B cell (primary cell): ENCODE measurements around the gene SCFD2. TPM values are rescaled to one million over a fixed set of nuclear protein-coding genes. Genes with fewer than 3 reads are reported as not detected.

Experiments used
- ATAC-seq: fragments of 200-7000 bp; cut with Tn5 transposase; one replicate; pipeline ENCODE4 v1.10.0; 2021; ENCODE audit warnings: low read depth, mild to moderate bottlenecking, moderate number of reproducible peaks, moderate library complexity
- CTCF ChIA-PET: fragments of 350-600 bp; sonication (Branson Sonifier 250); formaldehyde crosslinking; loops from one replicate; lab custom pipeline; 2021; ENCODE audit warnings: antibody characterized with exemption, inconsistent platforms; lab: Charles Lee
- POLR2A ChIA-PET: fragments of 350-600 bp; sonication (Branson Sonifier 250); formaldehyde crosslinking; loops from one replicate; lab custom pipeline; 2021; ENCODE audit warnings: antibody characterized with exemption; lab: Charles Lee
- DNase-seq: peaks from one replicate; pipeline ENCODE4 v3.0.0; 2013
- H2AFZ ChIP-seq: 2 replicates; pipeline ENCODE4 v1.6.1; 2012; ENCODE audit warnings: mild to moderate bottlenecking, low read depth, low read length; ENCODE audit not compliant: insufficient read depth, poor library complexity, severe bottlenecking
- H3K27ac ChIP-seq, 2 donors: 1 replicate in 1 of 2; 2 replicates in 1 of 2; pipeline ENCODE4 v1.5.1; 2012 to 2013; ENCODE audit warnings: low read length in 2 of 2, mild to moderate bottlenecking in 2 of 2, moderate library complexity in 1 of 2
- H3K27me3 ChIP-seq, 4 experiments: fragments of 200-600 bp in 1 of 4; sonication (generic) in 1 of 4; replicated peaks in 1 of 4; 1 replicate in 2 of 4; 2 replicates in 2 of 4; pipeline versions ENCODE4 v1.6.1 to v1.7.0; 2013 to 2016; ENCODE audit warnings: low read length in 3 of 4, mild to moderate bottlenecking in 2 of 4, mixed read lengths in 1 of 4, moderate library complexity in 1 of 4; ENCODE audit not compliant: insufficient read depth in 4 of 4, control insufficient read depth in 3 of 4; ENCODE audit errors: control extremely low read depth in 1 of 4
- H3K36me3 ChIP-seq, 2 experiments: replicated peaks in 1 of 2; 1 replicate in 1 of 2; 2 replicates in 1 of 2; pipeline versions ENCODE4 v1.6.1 to v1.7.1; 2013; ENCODE audit warnings: low read length in 1 of 2; ENCODE audit not compliant: insufficient read depth in 2 of 2, control insufficient read depth in 1 of 2; ENCODE audit errors: control extremely low read depth in 1 of 2, extremely low read depth in 1 of 2
- H3K4me1 ChIP-seq, 2 donors: fragments of 200-600 bp in 1 of 2; sonication (generic) in 1 of 2; 1 replicate in 1 of 2; 2 replicates in 1 of 2; pipeline versions ENCODE4 v1.5.1 to v1.6.1; 2013 to 2017; ENCODE audit warnings: low read length in 2 of 2; ENCODE audit not compliant: control insufficient read depth in 2 of 2, insufficient read depth in 2 of 2
- H3K4me2 ChIP-seq: replicated peaks from 2 replicates; pipeline ENCODE3; 2012; ENCODE audit warnings: mild to moderate bottlenecking, low read depth, low read length; ENCODE audit not compliant: poor library complexity, severe bottlenecking
- H3K4me3 ChIP-seq, 5 experiments: fragments of 200-600 bp in 1 of 5; sonication (generic) in 1 of 5; 1 replicate in 3 of 5; 2 replicates in 2 of 5; pipeline versions ENCODE4 v1.5.1 to v1.7.0; 2011 to 2016; ENCODE audit warnings: low read length in 4 of 5, mild to moderate bottlenecking in 4 of 5, low read depth in 2 of 5, control low read depth in 1 of 5, moderate library complexity in 1 of 5; ENCODE audit not compliant: insufficient read depth in 1 of 5; ENCODE audit errors: control extremely low read depth in 1 of 5, extremely low read depth in 1 of 5
- H3K79me2 ChIP-seq: fragments of 200-600 bp; sonication (generic); one replicate; pipeline ENCODE4 v1.6.0; 2016; ENCODE audit warnings: low read length; ENCODE audit not compliant: control insufficient read depth, insufficient read depth
- H3K9ac ChIP-seq: fragments of 200-600 bp; sonication (generic); 2 replicates; pipeline ENCODE4 v1.6.1; 2017; ENCODE audit warnings: mild to moderate bottlenecking, low read length, moderate library complexity
- H3K9me3 ChIP-seq, 3 donors: one replicate each; pipeline versions ENCODE4 v1.6.1 to v1.7.1; 2013; ENCODE audit warnings: low read length in 2 of 3; ENCODE audit not compliant: control insufficient read depth in 2 of 3, insufficient read depth in 1 of 3; ENCODE audit errors: control extremely low read depth in 1 of 3
- H4K20me1 ChIP-seq: 2 replicates; pipeline ENCODE4 v1.6.0; 2012; ENCODE audit warnings: mild to moderate bottlenecking, low read length; ENCODE audit not compliant: insufficient read depth, control insufficient read depth, poor library complexity, severe bottlenecking
- H3K27ac Mint-ChIP-seq: one replicate; pipeline ENCODE4 v1.8.0; 2021; ENCODE audit warnings: mixed read lengths
- H3K27me3 Mint-ChIP-seq: one replicate; pipeline ENCODE4 v1.8.0; 2021; ENCODE audit warnings: mixed read lengths
- H3K4me1 Mint-ChIP-seq: one replicate; pipeline ENCODE4 v1.8.0; 2021; ENCODE audit warnings: mixed read lengths
- H3K4me3 Mint-ChIP-seq: one replicate; pipeline ENCODE4 v1.8.0; 2021; ENCODE audit warnings: mixed read lengths
- H3K9me3 Mint-ChIP-seq: one replicate; pipeline ENCODE4 v1.8.0; 2022; ENCODE audit warnings: mixed read lengths; ENCODE audit not compliant: insufficient read depth
- EZH2 ChIP-seq: IDR thresholded peaks from 2 replicates; pipeline ENCODE4 v1.6.1; 2012; ENCODE audit warnings: borderline replicate concordance, low read depth, mild to moderate bottlenecking, moderate library complexity, low read length; ENCODE audit not compliant: insufficient read depth, poor library complexity, severe bottlenecking
- WGBS: methylation state at CpG from one replicate; pipeline ENCODE4 v1.1.5; 2013; ENCODE audit warnings: missing lambda C conversion rate; ENCODE audit not compliant: insufficient coverage; 5-methylcytosine and 5-hydroxymethylcytosine counted together
- intact Hi-C: fragments of 100-400 bp; cut with micrococcal nuclease; formaldehyde crosslinking; loops from one replicate; pipeline ENCODE4 v1.10.0; 2022
- polyA plus RNA-seq: library from polyadenylated mRNA; depleted of rRNA; stranded (reverse); fragments of >200 nt; gene quantifications from 2 replicates; pipeline ENCODE4 v1.2.3, GENCODE V29; 2012
- total RNA-seq, 2 donors: library from RNA; stranded (reverse); fragments of 120-200 nt in 1 of 2; gene quantifications; 1 replicate in 1 of 2; 2 replicates in 1 of 2; pipeline versions ENCODE4 v1.2.3 to v1.2.4, GENCODE V29; 2013 to 2022
- TF ChIP-seq, protein P1 (sequence below): fragments of 200-600 bp; IDR thresholded peaks from one replicate; pipeline ENCODE4 v1.8.0; 2022; ENCODE audit warnings: antibody characterized with exemption, mild to moderate bottlenecking

SCFD2 gene
- total and polyA plus RNA-seq, 2 donors (not counting 1 experiment from before 2014, with no cell fraction given), result 12.8 to 20.4 TPM

DNA sequence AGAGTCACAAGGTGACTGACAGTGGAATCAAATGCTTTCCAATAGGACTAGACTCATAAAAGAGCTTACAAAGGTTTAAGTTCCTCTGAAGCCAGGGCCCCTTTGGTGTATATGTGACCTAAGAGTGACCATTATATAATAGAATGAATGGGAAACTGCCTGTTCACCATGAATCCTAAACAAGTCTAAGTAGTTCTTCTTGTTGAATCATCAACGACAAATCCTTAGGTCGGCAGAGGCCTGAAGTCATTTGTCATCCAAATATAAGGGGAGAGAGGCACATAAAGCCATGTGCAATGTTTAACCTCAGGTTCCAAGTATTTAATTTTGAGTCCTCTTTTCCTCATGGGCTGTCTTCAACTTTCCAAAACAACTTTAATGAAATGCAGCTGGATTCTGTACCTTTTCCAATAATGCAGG, 381.4 kb downstream of the SCFD2 start:
- Histone ChIP-seq H3K27me3 (no peaks in the 10 kb centered on the region), H3K4me2 (no peak overlapping the region), H2AFZ (no peak overlapping the region), H3K79me2 (no peaks in the 10 kb centered on the region), H3K4me3 (no peak overlapping the region), H3K27ac (no peak overlapping the region), H3K9ac (no peak overlapping the region), H3K4me1 (no peaks in the 10 kb centered on the region), H4K20me1 (no peaks in the 10 kb centered on the region), H3K9me3 (no peaks in the 10 kb centered on the region), H3K36me3 (no peaks in the 10 kb centered on the region)
- WGBS, result 25% methylated on average over 2 of the region's 2 CpGs
- Mint-ChIP-seq H3K9me3 (no peaks in the 10 kb centered on the region), H3K4me3 (no peak overlapping the region), H3K27me3 (no peaks in the 10 kb centered on the region), H3K4me1 (no peaks in the 10 kb centered on the region), H3K27ac (no peak overlapping the region)
- intact Hi-C loops, result no loop called here
- ATAC-seq, result no peak
- POLR2A ChIA-PET, result no interaction called here
- no peak for TF ChIP-seq EZH2
- TF ChIP-seq, protein P1, sequence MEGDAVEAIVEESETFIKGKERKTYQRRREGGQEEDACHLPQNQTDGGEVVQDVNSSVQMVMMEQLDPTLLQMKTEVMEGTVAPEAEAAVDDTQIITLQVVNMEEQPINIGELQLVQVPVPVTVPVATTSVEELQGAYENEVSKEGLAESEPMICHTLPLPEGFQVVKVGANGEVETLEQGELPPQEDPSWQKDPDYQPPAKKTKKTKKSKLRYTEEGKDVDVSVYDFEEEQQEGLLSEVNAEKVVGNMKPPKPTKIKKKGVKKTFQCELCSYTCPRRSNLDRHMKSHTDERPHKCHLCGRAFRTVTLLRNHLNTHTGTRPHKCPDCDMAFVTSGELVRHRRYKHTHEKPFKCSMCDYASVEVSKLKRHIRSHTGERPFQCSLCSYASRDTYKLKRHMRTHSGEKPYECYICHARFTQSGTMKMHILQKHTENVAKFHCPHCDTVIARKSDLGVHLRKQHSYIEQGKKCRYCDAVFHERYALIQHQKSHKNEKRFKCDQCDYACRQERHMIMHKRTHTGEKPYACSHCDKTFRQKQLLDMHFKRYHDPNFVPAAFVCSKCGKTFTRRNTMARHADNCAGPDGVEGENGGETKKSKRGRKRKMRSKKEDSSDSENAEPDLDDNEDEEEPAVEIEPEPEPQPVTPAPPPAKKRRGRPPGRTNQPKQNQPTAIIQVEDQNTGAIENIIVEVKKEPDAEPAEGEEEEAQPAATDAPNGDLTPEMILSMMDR, result no peak
- CTCF ChIA-PET, result interaction anchor here (0.7 to 7.4 kb wide), 12 partner anchors 8 to 1249 kb away, joined by 3 to 167 read pairs (median 4); no protein-coding TSS in a partner anchor
- no peak for DNase-seq

DNA sequence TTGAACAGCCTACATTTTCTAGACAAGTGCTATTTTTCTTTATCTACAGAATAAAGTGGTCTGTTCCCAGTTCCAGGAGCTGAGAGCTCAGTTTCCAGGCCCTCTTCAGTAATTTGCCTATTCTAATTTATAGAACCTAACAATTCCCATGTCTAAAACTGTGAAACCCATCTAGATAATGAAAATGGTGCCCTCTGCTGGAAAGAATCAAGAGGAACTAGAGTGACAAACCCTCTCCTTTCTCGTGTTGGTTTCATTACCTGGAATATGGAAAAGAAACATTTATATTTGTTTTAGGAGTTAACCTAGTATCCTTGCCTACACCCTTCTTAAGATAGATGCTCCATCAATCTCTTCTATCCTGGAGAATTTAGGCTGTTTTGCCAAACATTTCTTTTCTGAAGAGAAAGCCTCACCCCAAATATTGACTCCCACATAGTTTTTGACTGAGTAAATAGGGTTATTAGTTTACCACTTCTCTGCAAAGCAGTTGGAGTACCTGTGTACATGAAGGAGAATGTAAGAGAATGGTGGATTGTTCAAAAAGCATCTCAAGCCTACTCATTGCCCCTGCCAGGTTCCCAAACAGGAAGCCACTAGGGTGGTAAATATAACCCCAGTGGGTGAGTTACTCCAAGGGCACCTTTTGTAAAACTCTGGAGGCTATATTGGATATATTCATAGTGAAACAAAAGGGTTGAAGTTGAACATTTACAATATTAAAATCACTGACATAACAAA, 382.1 kb downstream of the SCFD2 start:
- Histone ChIP-seq H4K20me1 (no peaks in the 10 kb centered on the region), H3K9ac (no peak overlapping the region), H3K4me2 (no peak overlapping the region), H3K36me3 (no peaks in the 10 kb centered on the region), H3K27me3 (no peaks in the 10 kb centered on the region), H3K4me1 (no peaks in the 10 kb centered on the region), H2AFZ (no peak overlapping the region), H3K4me3 (no peak overlapping the region), H3K79me2 (no peaks in the 10 kb centered on the region), H3K9me3 (no peaks in the 10 kb centered on the region), H3K27ac (no peak overlapping the region)
- WGBS, result no CpG with 5 or more reads among the region's 1 CpG
- ChIA-PET POLR2A (no interaction called here), CTCF (interaction anchor here (0.7 to 7.4 kb wide), 13 partner anchors 22 to 1250 kb away, joined by 3 to 167 read pairs (median 4); no protein-coding TSS in a partner anchor)
- Mint-ChIP-seq H3K27me3 (no peaks in the 10 kb centered on the region), H3K4me1 (no peaks in the 10 kb centered on the region), H3K27ac (no peak overlapping the region), H3K9me3 (no peaks in the 10 kb centered on the region), H3K4me3 (no peak overlapping the region)
- TF ChIP-seq, protein P1, result peak; percentile 83
- no peak for TF ChIP-seq EZH2
- no peak for ATAC-seq
- intact Hi-C loops, result loop anchor here (1.0 kb wide), 1 partner anchor 607 kb away; no protein-coding TSS in a partner anchor
- DNase-seq, result peak; percentile 61
